Keratinocyte (primary cell): ENCODE results near the gene LRP1B. TPM values are rescaled to one million over a fixed set of nuclear protein-coding genes. Genes with fewer than 3 reads are reported as not detected.

Experiments
- DNase-seq: peaks from one replicate; pipeline ENCODE4 v3.0.0-alpha.2; 2011; ENCODE audit warnings: low read depth, missing footprints, low spot score
- FAIRE-seq: peaks from 2 replicates; lab custom pipeline; 2011; peaks lifted over from hg19 to GRCh38; lab: Jason Lieb, UNC
- H2AFZ ChIP-seq: 2 replicates; pipeline ENCODE4 v1.6.0; 2012; ENCODE audit warnings: low read length, control low read depth, inconsistent platforms; ENCODE audit not compliant: control insufficient read depth
- H3K27ac ChIP-seq: 2 replicates; pipeline ENCODE4 v1.5.1; 2011; ENCODE audit warnings: low read length; ENCODE audit not compliant: control insufficient read depth, insufficient read depth
- H3K27me3 ChIP-seq: 3 replicates; pipeline ENCODE4 v1.6.0; 2011; ENCODE audit warnings: low read length; ENCODE audit not compliant: control insufficient read depth, insufficient read depth; ENCODE audit errors: extremely low read depth
- H3K36me3 ChIP-seq, 2 experiments: 2 replicates in 1 of 2; 3 replicates in 1 of 2; pipeline ENCODE4 v1.5.1; 2011; ENCODE audit warnings: low read length in 2 of 2, mild to moderate bottlenecking in 1 of 2; ENCODE audit not compliant: control insufficient read depth in 2 of 2, insufficient read depth in 2 of 2; ENCODE audit errors: extremely low read depth in 1 of 2
- H3K4me1 ChIP-seq: 3 replicates; pipeline ENCODE4 v1.5.1; 2011; ENCODE audit warnings: low read length; ENCODE audit not compliant: control insufficient read depth, insufficient read depth; ENCODE audit errors: extremely low read depth
- H3K4me2 ChIP-seq: 3 replicates; pipeline ENCODE4 v1.6.0; 2011; ENCODE audit warnings: low read depth, low read length; ENCODE audit not compliant: control insufficient read depth, insufficient read depth; ENCODE audit errors: extremely low read depth
- H3K4me3 ChIP-seq, 3 experiments: fragments of 200-600 bp in 1 of 3; sonication (generic) in 1 of 3; 2 replicates in 2 of 3; 3 replicates in 1 of 3; pipeline ENCODE4 v1.5.1; 2011 to 2016; ENCODE audit warnings: low read length in 3 of 3, mild to moderate bottlenecking in 3 of 3, control low read depth in 2 of 3, inconsistent platforms in 1 of 3, low read depth in 1 of 3, mixed read lengths in 1 of 3, mixed run types in 1 of 3, moderate library complexity in 1 of 3; ENCODE audit not compliant: control insufficient read depth in 2 of 3, insufficient read depth in 2 of 3; ENCODE audit errors: extremely low read depth in 1 of 3
- H3K79me2 ChIP-seq: 2 replicates; pipeline ENCODE4 v1.6.0; 2012; ENCODE audit warnings: low read length; ENCODE audit not compliant: control insufficient read depth, insufficient read depth
- H3K9ac ChIP-seq: 3 replicates; pipeline ENCODE4 v1.6.0; 2011; ENCODE audit warnings: low read length; ENCODE audit not compliant: control insufficient read depth, insufficient read depth; ENCODE audit errors: extremely low read depth
- H3K9me1 ChIP-seq: 3 replicates; pipeline ENCODE4 v1.6.0; 2011; ENCODE audit warnings: low read length; ENCODE audit not compliant: control insufficient read depth, insufficient read depth; ENCODE audit errors: extremely low read depth
- H3K9me3 ChIP-seq: 2 replicates; pipeline ENCODE4 v1.5.1; 2012; ENCODE audit warnings: low read depth, low read length; ENCODE audit not compliant: control insufficient read depth
- H4K20me1 ChIP-seq: 3 replicates; pipeline ENCODE4 v1.6.0; 2011; ENCODE audit warnings: low read length; ENCODE audit not compliant: control insufficient read depth, insufficient read depth; ENCODE audit errors: extremely low read depth
- CTCF ChIP-seq, 3 experiments: IDR thresholded peaks in 1 of 3; conservative IDR thresholded peaks in 1 of 3; optimal IDR thresholded peaks in 1 of 3; 2 replicates in 2 of 3; 3 replicates in 1 of 3; pipeline versions ENCODE3 to v1.5.1; 2011; ENCODE audit warnings: low read length in 3 of 3, mild to moderate bottlenecking in 3 of 3, moderate library complexity in 2 of 3, control low read depth in 1 of 3, inconsistent platforms in 1 of 3; ENCODE audit not compliant: insufficient read depth in 2 of 3; ENCODE audit errors: extremely low read depth in 1 of 3
- EZH2 ChIP-seq: IDR thresholded peaks from one replicate; pipeline ENCODE4 v1.6.1; 2012; ENCODE audit warnings: inconsistent platforms, mild to moderate bottlenecking, low read length, moderate library complexity
- dilution Hi-C: fragments of 300-500 bp; cut with MboI; formaldehyde crosslinking; loops from one replicate; pipeline ENCODE4 v1.7.0; 2020; ENCODE audit warnings: low sequenced_read_pairs; ENCODE audit not compliant: extremely low pct_ligation_motif_present
- polyA plus RNA-seq, 5 experiments: library from polyadenylated mRNA; depleted of rRNA in 3 of 5; stranded (reverse) in 3 of 5; stranded (forward) in 1 of 5; unstranded in 1 of 5; fragments of >200 nt; gene quantifications; 1 replicate in 1 of 5; 2 replicates in 3 of 5; 3 replicates in 1 of 5; pipeline versions ENCODE4 v1.2.1 to v1.2.3, GENCODE V29; 2011 to 2012; ENCODE audit warnings: missing spikeins in 2 of 5, low read depth in 1 of 5, low replicate concordance in 1 of 5

The LRP1B gene
- polyA plus RNA-seq, 1 donor (not counting 4 experiments of a cell fraction or from before 2014, with no cell fraction given) = not detected

- no peaks in the 10 kb centered on the region for H3K4me1 ChIP-seq
- H4K20me1 ChIP-seq = no peaks in the 10 kb centered on the region
- no peaks in the 10 kb centered on the region for H3K9me1 ChIP-seq
- no peaks in the 10 kb centered on the region for H3K9me3 ChIP-seq
- no peak for FAIRE-seq
- TF ChIP-seq EZH2 = no peak
- TF ChIP-seq CTCF (optimal IDR thresholded peaks at IDR 0.05 in 1 of 3, IDR thresholded peaks at IDR 0.05 in 1 of 3, conservative IDR thresholded peaks at IDR 0.05 in 1 of 3; ENCODE audit: extremely low read depth in 1 of 3, insufficient read depth in 2 of 3, low read length in 3 of 3) = no peak
- no peaks in the 10 kb centered on the region for H3K36me3 ChIP-seq
- no peak for DNase-seq
- dilution Hi-C loops = no loop called here
- no peak overlapping the region for H3K4me3 ChIP-seq
- no peak overlapping the region for H3K9ac ChIP-seq
- H3K27me3 ChIP-seq = no peaks in the 10 kb centered on the region
- H2AFZ ChIP-seq = no peak overlapping the region
- no peak overlapping the region for H3K27ac ChIP-seq
- H3K79me2 ChIP-seq = no peaks in the 10 kb centered on the region
- H3K4me2 ChIP-seq = no peak overlapping the region
Observed at GRCh38 chr2:140893685-140894084, 1237.1 kb downstream of the LRP1B start.

DNA sequence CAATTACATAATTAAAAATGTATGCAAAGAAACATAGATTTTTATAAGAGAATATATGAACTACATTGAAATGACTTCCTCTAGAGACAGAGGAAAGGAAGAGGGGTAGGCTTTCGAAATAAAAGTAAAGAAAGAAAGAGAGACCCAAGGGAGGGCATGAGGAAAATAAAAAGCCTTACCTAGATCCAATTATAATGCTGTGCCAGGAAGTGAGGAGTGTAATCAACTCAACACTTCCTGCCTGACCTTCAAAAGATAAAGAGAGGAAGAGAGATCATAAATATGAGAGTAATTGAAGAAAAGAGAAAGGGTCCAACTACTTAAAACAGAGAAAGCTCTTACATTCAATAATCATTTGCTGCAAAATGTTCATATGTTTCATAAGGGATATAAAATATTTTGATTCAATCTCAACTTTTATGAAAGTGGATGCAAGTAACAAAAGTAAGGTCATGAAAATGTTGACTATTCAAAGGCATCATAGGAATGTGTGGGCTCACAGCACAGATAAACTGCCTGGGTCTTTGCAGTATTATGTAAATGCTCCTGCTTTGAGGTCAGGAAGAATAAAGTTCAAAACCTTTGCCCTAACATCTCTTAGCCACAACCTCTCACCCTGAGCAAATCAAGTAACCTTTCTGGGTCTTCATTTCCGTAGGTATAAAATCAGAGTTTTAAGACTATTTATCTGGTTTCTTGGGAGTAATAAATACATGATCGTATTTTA lies 1237.7 kb downstream of the LRP1B start:
- no peaks in the 10 kb centered on the region for H3K9me3 ChIP-seq
- H3K9me1 ChIP-seq = no peaks in the 10 kb centered on the region
- H3K27me3 ChIP-seq = no peaks in the 10 kb centered on the region
- H3K79me2 ChIP-seq = no peaks in the 10 kb centered on the region
- no peak overlapping the region for H3K4me2 ChIP-seq
- H3K27ac ChIP-seq = no peak overlapping the region
- no peak overlapping the region for H3K4me3 ChIP-seq
- H3K36me3 ChIP-seq = no peaks in the 10 kb centered on the region
- H2AFZ ChIP-seq = no peak overlapping the region
- H3K4me1 ChIP-seq = no peaks in the 10 kb centered on the region
- no peaks in the 10 kb centered on the region for H4K20me1 ChIP-seq
- no peak for FAIRE-seq
- dilution Hi-C loops = no loop called here
- no peak overlapping the region for H3K9ac ChIP-seq
- TF ChIP-seq CTCF (optimal IDR thresholded peaks at IDR 0.05 in 1 of 3, IDR thresholded peaks at IDR 0.05 in 1 of 3, conservative IDR thresholded peaks at IDR 0.05 in 1 of 3; ENCODE audit: extremely low read depth in 1 of 3, insufficient read depth in 2 of 3, low read length in 3 of 3) (no peak), EZH2 (no peak)
- DNase-seq = no peak
